ENCODE results near the gene CHMP2B.
"Not testable (repeated sequence)": the region's sequence is repeated elsewhere in the genome, so short reads cannot be mapped to it uniquely, and the experiment has no call there.

CHMP2B gene

DNA sequence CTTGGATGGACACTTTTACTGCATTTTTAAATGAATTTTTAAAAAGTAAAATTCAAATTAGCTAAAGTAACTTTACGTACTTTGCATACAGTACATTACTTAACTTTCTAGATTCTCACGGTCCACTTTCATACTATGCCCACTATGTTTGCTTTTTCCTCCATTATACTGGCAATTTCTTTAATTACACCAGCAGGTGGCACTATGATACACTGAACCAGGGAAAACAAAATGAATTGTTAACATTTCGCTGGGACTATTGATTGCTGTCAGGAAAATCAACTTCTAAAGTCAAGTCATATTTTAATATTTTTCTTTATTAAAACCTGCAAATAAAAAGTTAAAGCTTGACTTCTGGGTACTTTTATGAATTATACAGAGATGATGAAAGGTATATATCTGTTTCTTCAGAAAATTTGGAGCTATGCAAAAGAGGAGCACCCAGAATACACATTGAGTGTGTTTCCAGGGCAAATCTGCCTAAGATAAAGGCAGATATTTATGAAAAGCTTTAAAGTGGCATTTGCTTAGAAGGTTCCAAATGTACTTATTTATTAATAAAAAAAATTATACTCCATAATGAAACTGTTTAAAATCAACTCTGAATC, 71.1 kb downstream of the CHMP2B start:
- Mint-ChIP-seq H3K27me3 (ENCODE audit: low read depth, poor library complexity) (peaks cover 4% of the 10 kb centered on the region), H3K4me1 (no peaks in the 10 kb centered on the region), H3K9me3 (no peaks in the 10 kb centered on the region), H3K27ac (no peak overlapping the region), H3K4me3 (no peak overlapping the region), H3K36me3 (ENCODE audit: low read depth) (no peaks in the 10 kb centered on the region)
- DNase-seq = no peak
- TF ChIP-seq, protein P1, sequence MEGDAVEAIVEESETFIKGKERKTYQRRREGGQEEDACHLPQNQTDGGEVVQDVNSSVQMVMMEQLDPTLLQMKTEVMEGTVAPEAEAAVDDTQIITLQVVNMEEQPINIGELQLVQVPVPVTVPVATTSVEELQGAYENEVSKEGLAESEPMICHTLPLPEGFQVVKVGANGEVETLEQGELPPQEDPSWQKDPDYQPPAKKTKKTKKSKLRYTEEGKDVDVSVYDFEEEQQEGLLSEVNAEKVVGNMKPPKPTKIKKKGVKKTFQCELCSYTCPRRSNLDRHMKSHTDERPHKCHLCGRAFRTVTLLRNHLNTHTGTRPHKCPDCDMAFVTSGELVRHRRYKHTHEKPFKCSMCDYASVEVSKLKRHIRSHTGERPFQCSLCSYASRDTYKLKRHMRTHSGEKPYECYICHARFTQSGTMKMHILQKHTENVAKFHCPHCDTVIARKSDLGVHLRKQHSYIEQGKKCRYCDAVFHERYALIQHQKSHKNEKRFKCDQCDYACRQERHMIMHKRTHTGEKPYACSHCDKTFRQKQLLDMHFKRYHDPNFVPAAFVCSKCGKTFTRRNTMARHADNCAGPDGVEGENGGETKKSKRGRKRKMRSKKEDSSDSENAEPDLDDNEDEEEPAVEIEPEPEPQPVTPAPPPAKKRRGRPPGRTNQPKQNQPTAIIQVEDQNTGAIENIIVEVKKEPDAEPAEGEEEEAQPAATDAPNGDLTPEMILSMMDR (IDR thresholded peaks at IDR 0.05) = peak; percentile 70

DNA sequence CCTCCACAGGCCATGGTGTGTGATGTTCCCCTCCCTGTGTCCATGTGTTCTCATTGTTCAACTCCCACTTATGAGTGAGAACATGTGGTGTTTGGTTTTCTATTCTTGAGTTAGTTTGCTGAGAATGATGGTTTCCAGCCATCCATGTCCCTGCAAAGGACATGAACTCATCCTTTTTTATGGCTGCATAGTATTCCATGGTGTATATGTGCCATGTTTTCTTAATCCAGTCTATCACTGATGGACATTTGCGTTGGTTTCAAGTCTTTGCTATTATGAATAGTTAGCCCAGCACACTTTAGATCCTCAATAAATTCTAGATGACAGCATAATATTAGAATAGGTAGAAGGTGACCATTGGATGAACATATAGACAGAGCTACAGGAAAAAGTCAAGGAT, 77.9 kb downstream of the CHMP2B start:
- H3K4me1 Mint-ChIP-seq; DNase-seq; H3K4me3 Mint-ChIP-seq; H3K9me3 Mint-ChIP-seq; H3K27me3 Mint-ChIP-seq (ENCODE audit: low read depth, poor library complexity); H3K36me3 Mint-ChIP-seq (ENCODE audit: low read depth): not testable (repeated sequence)
- H3K27ac Mint-ChIP-seq = peak overlapping the region; percentile 71
